ENCODE data around the gene ADAMTS18. TPM values are rescaled to one million over a fixed set of nuclear protein-coding genes. Genes with fewer than 3 reads are reported as not detected.
A peak's percentile ranks its signal among the peaks of the same experiment; 100 is the strongest.

Gene ADAMTS18
- total RNA-seq, 4 donors from 2014 or later, result 0.10 to 0.42 (median 0.16) TPM; not detected in 1

DNA sequence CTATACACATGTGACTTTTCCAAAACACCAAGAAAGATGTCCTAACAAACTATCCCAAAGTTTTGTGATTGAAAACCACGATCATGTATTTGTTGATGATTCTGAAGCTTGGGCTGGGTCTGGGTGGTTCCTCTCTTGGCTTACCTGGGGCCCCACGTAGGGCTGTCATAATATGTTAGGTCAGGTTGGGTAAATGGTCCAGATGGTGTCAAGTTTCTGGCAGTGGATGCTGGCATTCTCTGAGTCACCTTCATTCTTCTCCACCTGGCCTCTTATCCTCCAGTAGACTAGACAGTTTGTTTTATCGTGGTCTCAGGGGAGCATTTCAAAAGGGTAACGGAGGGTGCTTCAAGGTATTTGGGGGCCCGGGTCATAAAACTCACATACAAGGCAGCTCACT is 196.2 kb downstream of the ADAMTS18 start:
- Histone ChIP-seq H3K4me1 (peaks cover 4% of the 10 kb centered on the region), H3K27ac (no peak overlapping the region), H3K36me3 (no peaks in the 10 kb centered on the region), H3K27me3 (peaks cover 9% of the 10 kb centered on the region), H3K4me3 (no peak overlapping the region), H3K9me3 (no peaks in the 10 kb centered on the region)
- TF ChIP-seq POLR2A (IDR thresholded peaks at IDR 0.05) (no peak), CTCF (IDR thresholded peaks at IDR 0.05) (no peak), POLR2AphosphoS5 (IDR thresholded peaks at IDR 0.05) (no peak), EP300 (IDR thresholded peaks at IDR 0.05) (no peak)
- 73% methylated on average over 5 of the region's 5 CpGs for WGBS
- DNase-seq (ENCODE audit: low spot score in 2 of 2), result no peak

GRCh38 chr16:77236063-77236511 is 198.7 kb downstream of the ADAMTS18 start:
- Histone ChIP-seq H3K27ac (no peak overlapping the region), H3K4me1 (peaks cover 4% of the 10 kb centered on the region), H3K27me3 (peaks cover 9% of the 10 kb centered on the region), H3K36me3 (no peaks in the 10 kb centered on the region), H3K4me3 (peak overlapping the region; percentile 22), H3K9me3 (no peaks in the 10 kb centered on the region)
- TF ChIP-seq POLR2AphosphoS5 (IDR thresholded peaks at IDR 0.05), result peak in 1 of 3 donors; percentile 65
- no peak for TF ChIP-seq POLR2A (IDR thresholded peaks at IDR 0.05)
- peak; percentile 99 for TF ChIP-seq CTCF (IDR thresholded peaks at IDR 0.05)
- TF ChIP-seq EP300 (IDR thresholded peaks at IDR 0.05), result no peak
- DNase-seq (ENCODE audit: low spot score in 2 of 2), result peak; percentile 89 to 90
- WGBS, result 11% methylated on average over 7 of the region's 21 CpGs

DNA sequence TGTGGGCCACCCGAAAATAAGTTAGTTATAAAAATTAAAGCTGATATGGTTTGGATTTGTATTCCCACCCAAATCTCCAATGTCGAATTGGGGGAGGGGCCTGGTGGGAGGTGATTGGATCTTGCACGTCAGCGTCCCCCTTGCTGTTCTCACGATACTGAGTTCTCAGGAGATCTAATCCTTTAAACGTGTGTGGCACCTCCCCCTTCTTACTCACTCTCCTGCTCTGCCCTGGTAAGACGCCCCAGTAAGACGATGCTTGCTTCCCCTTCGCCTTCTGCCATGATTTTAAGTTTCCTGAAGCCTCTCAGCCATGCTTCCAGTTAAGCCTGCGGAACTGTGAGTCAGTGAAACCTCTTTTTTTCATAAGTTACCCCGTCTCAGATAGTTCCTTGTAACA is 200.2 kb downstream of the ADAMTS18 start:
- Histone ChIP-seq H3K4me3 (no peak overlapping the region), H3K36me3 (no peaks in the 10 kb centered on the region), H3K4me1 (peaks cover 4% of the 10 kb centered on the region), H3K9me3 (no peaks in the 10 kb centered on the region), H3K27me3 (peaks cover 9% of the 10 kb centered on the region), H3K27ac (no peak overlapping the region)
- TF ChIP-seq CTCF (IDR thresholded peaks at IDR 0.05), result no peak
- no peak for TF ChIP-seq EP300 (IDR thresholded peaks at IDR 0.05)
- TF ChIP-seq POLR2AphosphoS5 (IDR thresholded peaks at IDR 0.05), result no peak
- TF ChIP-seq POLR2A (IDR thresholded peaks at IDR 0.05), result no peak
- 33% methylated on average over 11 of the region's 11 CpGs for WGBS
- no peak for DNase-seq (ENCODE audit: low spot score in 2 of 2)

- Histone ChIP-seq H3K4me3 (no peak overlapping the region), H3K27ac (no peak overlapping the region), H3K9me3 (no peaks in the 10 kb centered on the region), H3K4me1 (peaks cover 4% of the 10 kb centered on the region), H3K36me3 (no peaks in the 10 kb centered on the region), H3K27me3 (peaks cover 9% of the 10 kb centered on the region)
- 77% methylated on average over 9 of the region's 9 CpGs for WGBS
- no peak for DNase-seq (ENCODE audit: low spot score in 2 of 2)
- TF ChIP-seq CTCF (IDR thresholded peaks at IDR 0.05) (no peak), EP300 (IDR thresholded peaks at IDR 0.05) (no peak), POLR2A (IDR thresholded peaks at IDR 0.05) (no peak), POLR2AphosphoS5 (IDR thresholded peaks at IDR 0.05) (no peak)
Measured at GRCh38 chr16:77233799-77234519, 200.9 kb downstream of the ADAMTS18 start.

Other genes with a start within 250 kb of the ADAMTS18 start
- 10 to 100 TPM; 20.8 to 27.1 (median 23.3) TPM for gene MON1B, start 243.8 kb downstream of the ADAMTS18 start, total RNA-seq
- gene SYCE1L, start 235.6 kb downstream of the ADAMTS18 start, total RNA-seq, result 1 to 10 TPM in 1 of 4 donors, under 1 TPM in 1, not detected in 2; 0.85 to 2.3 TPM

Data from suprapubic skin (tissue), 4 donors.